Neural progenitor cell (in vitro differentiated cells): ENCODE data around the gene SLC37A4.

Experiments
- EZH2 ChIP-seq: fragments of 200-600 bp; sonication (generic); IDR thresholded peaks from 2 replicates; pipeline ENCODE4 v1.6.1; 2017; ENCODE audit warnings: antibody characterized with exemption, mild to moderate bottlenecking, moderate library complexity
- TF ChIP-seq, protein P1 (sequence below): fragments of 200-600 bp; sonication (generic); IDR thresholded peaks from 2 replicates; pipeline ENCODE4 v1.5.1; 2017; ENCODE audit warnings: antibody characterized with exemption, mild to moderate bottlenecking

- no peak for TF ChIP-seq EZH2
- TF ChIP-seq, protein P1, sequence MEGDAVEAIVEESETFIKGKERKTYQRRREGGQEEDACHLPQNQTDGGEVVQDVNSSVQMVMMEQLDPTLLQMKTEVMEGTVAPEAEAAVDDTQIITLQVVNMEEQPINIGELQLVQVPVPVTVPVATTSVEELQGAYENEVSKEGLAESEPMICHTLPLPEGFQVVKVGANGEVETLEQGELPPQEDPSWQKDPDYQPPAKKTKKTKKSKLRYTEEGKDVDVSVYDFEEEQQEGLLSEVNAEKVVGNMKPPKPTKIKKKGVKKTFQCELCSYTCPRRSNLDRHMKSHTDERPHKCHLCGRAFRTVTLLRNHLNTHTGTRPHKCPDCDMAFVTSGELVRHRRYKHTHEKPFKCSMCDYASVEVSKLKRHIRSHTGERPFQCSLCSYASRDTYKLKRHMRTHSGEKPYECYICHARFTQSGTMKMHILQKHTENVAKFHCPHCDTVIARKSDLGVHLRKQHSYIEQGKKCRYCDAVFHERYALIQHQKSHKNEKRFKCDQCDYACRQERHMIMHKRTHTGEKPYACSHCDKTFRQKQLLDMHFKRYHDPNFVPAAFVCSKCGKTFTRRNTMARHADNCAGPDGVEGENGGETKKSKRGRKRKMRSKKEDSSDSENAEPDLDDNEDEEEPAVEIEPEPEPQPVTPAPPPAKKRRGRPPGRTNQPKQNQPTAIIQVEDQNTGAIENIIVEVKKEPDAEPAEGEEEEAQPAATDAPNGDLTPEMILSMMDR = no peak
These were observed 30.6 kb upstream of the SLC37A4 start for GRCh38 chr11:119061256-119061655.
